Osteoblast (primary cell): ENCODE measurements around the gene WWOX. TPM values are rescaled to one million over a fixed set of nuclear protein-coding genes. Genes with fewer than 3 reads are reported as not detected.

ENCODE experiments used
- DNase-seq: peaks from one replicate; pipeline ENCODE4 v3.0.0; 2011; ENCODE audit warnings: low spot score, mixed read lengths; ENCODE audit not compliant: insufficient read length; ENCODE audit errors: missing footprints
- H2AFZ ChIP-seq: 2 replicates; pipeline ENCODE4 v1.6.0; 2011; ENCODE audit warnings: mild to moderate bottlenecking, low read length
- H3K27ac ChIP-seq: 2 replicates; pipeline ENCODE4 v1.5.1; 2011; ENCODE audit warnings: mild to moderate bottlenecking, low read depth, low read length, moderate library complexity
- H3K27me3 ChIP-seq: 2 replicates; pipeline ENCODE4 v1.6.0; 2012; ENCODE audit warnings: mild to moderate bottlenecking, control low read depth, inconsistent platforms, low read length, moderate library complexity; ENCODE audit not compliant: insufficient read depth
- H3K36me3 ChIP-seq: 2 replicates; pipeline ENCODE4 v1.5.1; 2011; ENCODE audit warnings: mild to moderate bottlenecking, low read length, control low read depth, moderate library complexity; ENCODE audit not compliant: insufficient read depth
- H3K4me1 ChIP-seq: 2 replicates; pipeline ENCODE4 v1.5.1; 2011; ENCODE audit warnings: mild to moderate bottlenecking, low read length, control low read depth, moderate library complexity; ENCODE audit not compliant: insufficient read depth
- H3K4me2 ChIP-seq: 2 replicates; pipeline ENCODE4 v1.6.0; 2011; ENCODE audit warnings: mild to moderate bottlenecking, low read length; ENCODE audit not compliant: insufficient read depth
- H3K4me3 ChIP-seq: fragments of 200-600 bp; sonication (generic); 3 replicates; pipeline ENCODE4 v1.5.1; 2012; ENCODE audit warnings: mild to moderate bottlenecking, low read length, inconsistent platforms; ENCODE audit not compliant: insufficient read depth
- H3K79me2 ChIP-seq: 2 replicates; pipeline ENCODE4 v1.6.0; 2012; ENCODE audit warnings: mild to moderate bottlenecking, low read length, control low read depth, inconsistent platforms; ENCODE audit not compliant: insufficient read depth
- H3K9me3 ChIP-seq: 2 replicates; pipeline ENCODE4 v1.5.1; 2011; ENCODE audit warnings: low read depth, low read length, control low read depth
- H4K20me1 ChIP-seq: 2 replicates; pipeline ENCODE4 v1.6.0; 2012; ENCODE audit warnings: mild to moderate bottlenecking, low read length, control low read depth; ENCODE audit not compliant: insufficient read depth
- CTCF ChIP-seq: IDR thresholded peaks from 2 replicates; pipeline ENCODE4 v1.5.1; 2011; ENCODE audit warnings: mild to moderate bottlenecking, low read depth, low read length, moderate library complexity; ENCODE audit errors: extremely low read depth
- total RNA-seq: library from RNA; depleted of rRNA; stranded (reverse); fragments of >200 nt; gene quantifications from 2 replicates; pipeline ENCODE4 v1.2.3, GENCODE V29; 2012

WWOX gene
- total RNA-seq, 1 donor = 23.9 TPM

- Histone ChIP-seq H3K4me1 (no peaks in the 10 kb centered on the region), H3K27ac (no peak overlapping the region), H3K4me2 (no peak overlapping the region), H3K9me3 (no peaks in the 10 kb centered on the region), H3K36me3 (no peaks in the 10 kb centered on the region), H4K20me1 (no peaks in the 10 kb centered on the region), H3K27me3 (no peaks in the 10 kb centered on the region), H2AFZ (no peak overlapping the region), H3K4me3 (no peak overlapping the region), H3K79me2 (no peaks in the 10 kb centered on the region)
- no peak for DNase-seq
- TF ChIP-seq CTCF = no peak
Measured at GRCh38 chr16:78993346-78993745, 893.9 kb downstream of the WWOX start.

GRCh38 chr16:78994135-78994745 is 894.8 kb downstream of the WWOX start:
- no peaks in the 10 kb centered on the region for H3K27me3 ChIP-seq
- H3K4me1 ChIP-seq = no peaks in the 10 kb centered on the region
- no peak overlapping the region for H3K4me2 ChIP-seq
- H3K9me3 ChIP-seq = no peaks in the 10 kb centered on the region
- H2AFZ ChIP-seq = no peak overlapping the region
- H3K36me3 ChIP-seq = no peaks in the 10 kb centered on the region
- H3K27ac ChIP-seq = no peak overlapping the region
- DNase-seq = no peak
- no peak overlapping the region for H3K4me3 ChIP-seq
- no peak for TF ChIP-seq CTCF
- H3K79me2 ChIP-seq = no peaks in the 10 kb centered on the region
- H4K20me1 ChIP-seq = no peaks in the 10 kb centered on the region

DNA sequence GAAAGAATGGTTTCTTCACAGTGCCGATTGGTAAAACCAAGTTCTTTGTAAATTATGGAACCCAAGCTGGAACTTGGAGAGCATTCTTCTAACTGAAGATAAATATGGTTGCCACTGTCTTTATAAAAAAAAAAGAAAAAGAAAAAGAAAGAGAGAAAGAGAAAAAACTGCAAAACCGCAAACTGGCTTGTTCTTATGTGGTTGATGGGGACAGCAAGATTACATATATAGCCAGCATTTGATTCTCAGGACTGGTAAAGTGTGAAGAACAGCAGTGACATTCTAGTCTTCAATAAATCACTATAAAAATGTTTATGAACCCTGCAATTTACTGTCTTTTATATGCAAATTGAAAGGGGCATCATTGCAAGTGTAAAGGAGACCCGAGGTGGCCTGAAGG is 896.0 kb downstream of the WWOX start:
- DNase-seq = no peak
- no peaks in the 10 kb centered on the region for H3K9me3 ChIP-seq
- H3K4me3 ChIP-seq = no peak overlapping the region
- no peak overlapping the region for H3K27ac ChIP-seq
- no peaks in the 10 kb centered on the region for H3K36me3 ChIP-seq
- TF ChIP-seq CTCF = no peak
- no peaks in the 10 kb centered on the region for H3K4me1 ChIP-seq
- H3K4me2 ChIP-seq = no peak overlapping the region
- no peaks in the 10 kb centered on the region for H3K79me2 ChIP-seq
- H2AFZ ChIP-seq = no peak overlapping the region
- H4K20me1 ChIP-seq = no peaks in the 10 kb centered on the region
- H3K27me3 ChIP-seq = no peaks in the 10 kb centered on the region

DNA sequence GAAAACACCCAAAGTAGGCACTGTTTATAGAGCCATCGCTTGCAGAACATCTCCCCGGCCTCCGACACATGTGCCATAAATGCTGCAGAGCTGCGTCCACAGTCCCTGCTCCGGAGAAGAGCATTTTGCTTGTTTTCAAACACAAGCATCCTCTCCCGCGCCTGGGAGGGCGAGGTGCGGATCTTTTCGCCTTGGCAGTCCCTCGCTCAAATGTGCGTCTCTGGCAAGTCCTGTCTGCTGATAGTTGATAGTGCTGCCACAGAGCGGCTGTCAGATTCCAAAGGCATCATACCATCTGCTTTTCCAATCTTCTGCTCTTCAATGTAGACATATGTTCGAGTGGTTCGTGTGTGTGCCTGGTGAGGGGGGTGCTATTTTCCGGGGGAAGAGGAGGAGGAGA is 897.3 kb downstream of the WWOX start:
- H3K27ac ChIP-seq = no peak overlapping the region
- H3K27me3 ChIP-seq = no peaks in the 10 kb centered on the region
- no peaks in the 10 kb centered on the region for H3K4me1 ChIP-seq
- H3K36me3 ChIP-seq = no peaks in the 10 kb centered on the region
- H4K20me1 ChIP-seq = no peaks in the 10 kb centered on the region
- no peak overlapping the region for H2AFZ ChIP-seq
- H3K4me2 ChIP-seq = no peak overlapping the region
- TF ChIP-seq CTCF = no peak
- H3K79me2 ChIP-seq = no peaks in the 10 kb centered on the region
- no peak overlapping the region for H3K4me3 ChIP-seq
- H3K9me3 ChIP-seq = no peaks in the 10 kb centered on the region
- DNase-seq = no peak
